H1 (cell line): ENCODE results near the gene ASTN2. TPM values are rescaled to one million over a fixed set of nuclear protein-coding genes. Genes with fewer than 3 reads are reported as not detected.
A peak's percentile ranks its signal among the peaks of the same experiment; 100 is the strongest.

ENCODE experiments used
- JUND ChIP-seq: IDR thresholded peaks from 2 replicates; pipeline ENCODE4 v1.6.1; 2011; ENCODE audit warnings: mild to moderate bottlenecking, improper control_type of control experiment, low read length
- NRF1 ChIP-seq: IDR thresholded peaks from 2 replicates; pipeline ENCODE4 v1.6.1; 2011; ENCODE audit warnings: mild to moderate bottlenecking, low read depth, low read length, improper control_type of control experiment
- RBBP5 ChIP-seq: IDR thresholded peaks from 2 replicates; pipeline ENCODE4 v1.7.1; 2012; ENCODE audit warnings: low read depth, mild to moderate bottlenecking, inconsistent platforms, low read length, moderate library complexity, borderline replicate concordance
- SAP30 ChIP-seq: fragments of 300-600 bp; sonication (generic); IDR thresholded peaks from 2 replicates; pipeline ENCODE4 v1.7.1; 2012; ENCODE audit warnings: low read length, moderate library complexity, mild to moderate bottlenecking, inconsistent platforms; ENCODE audit not compliant: insufficient read depth, insufficient replicate concordance
- SP1 ChIP-seq: IDR thresholded peaks from 2 replicates; pipeline ENCODE4 v1.6.1; 2011; ENCODE audit warnings: low read depth, low read length
- SP2 ChIP-seq: IDR thresholded peaks from 2 replicates; pipeline ENCODE4 v1.6.1; 2012; ENCODE audit warnings: mild to moderate bottlenecking, low read length, inconsistent platforms
- SUZ12 ChIP-seq: fragments of 200-600 bp; sonication (generic); IDR thresholded peaks from 2 replicates; pipeline ENCODE4 v1.6.1; 2012; ENCODE audit warnings: mild to moderate bottlenecking, inconsistent platforms, low read length, moderate library complexity, mixed read lengths
- TAF1 ChIP-seq: IDR thresholded peaks from 2 replicates; pipeline ENCODE4 v1.6.1; 2011; ENCODE audit warnings: mild to moderate bottlenecking, low read depth, low read length
- YY1 ChIP-seq: IDR thresholded peaks from 2 replicates; pipeline ENCODE4 v1.6.1; 2011; ENCODE audit warnings: low read depth, mild to moderate bottlenecking, low read length
- polyA plus RNA-seq, 7 experiments: library from polyadenylated mRNA; depleted of rRNA in 3 of 7; stranded (reverse) in 5 of 7; unstranded in 2 of 7; fragments of >200 nt in 5 of 7; fragments of 200-250 nt in 2 of 7; gene quantifications; 1 replicate in 5 of 7; 2 replicates in 1 of 7; 4 replicates in 1 of 7; pipeline versions ENCODE4 v1.2.1 to v1.2.3, GENCODE V29; 2011 to 2013; ENCODE audit warnings: missing spikeins in 2 of 7, mixed read lengths in 2 of 7
- total RNA-seq: library from RNA; stranded (reverse); fragmentation: NEBNext Ultra II Directional; extraction: Animal tissue kit (Norgen Biotek cat#: 25700); gene quantifications from 2 replicates; pipeline ENCODE4 v1.2.1, GENCODE V29; 2021

The ASTN2 gene
- total and polyA plus RNA-seq, 2 of the 8 experiments (the other 6 are each of a cell fraction or from before 2014, with no cell fraction given): 8.2 to 13.7 TPM

GRCh38 chr9:116687074-116687753 lies 727.6 kb downstream of the ASTN2 start, which contains the start of gene TRIM32 (continued):
- no peak for TF ChIP-seq SAP30
- TF ChIP-seq YY1: no peak
- TF ChIP-seq JUND: no peak
- TF ChIP-seq NRF1: peak; percentile 62
- TF ChIP-seq SP2: peak; percentile 49
- TF ChIP-seq TAF1: peak; percentile 58
- TF ChIP-seq SP1: no peak
- TF ChIP-seq SUZ12: no peak
- no peak for TF ChIP-seq RBBP5
